GM12878 (cell line): ENCODE measurements around the gene UBE2I. TPM values are rescaled to one million over a fixed set of nuclear protein-coding genes. Genes with fewer than 3 reads are reported as not detected.

ENCODE experiments used
- ATAC-seq: fragments of 200-7000 bp; cut with Tn5 transposase; 3 replicates; pipeline ENCODE4 v1.9.1; 2020; ENCODE audit warnings: mild to moderate bottlenecking, moderate library complexity
- BruUV-seq: library from RNA; stranded (reverse); fragments of 400-500 nt; replicated peaks from 2 replicates; lab custom pipeline; 2021; lab: Mats Ljungman, UMichigan
- CTCF ChIA-PET: fragments of 300-600 bp; sonication (Branson Sonifier 250); formaldehyde crosslinking; extraction: SDS; loops from one replicate; lab custom pipeline; 2021; ENCODE audit warnings: inconsistent platforms; lab: Yijun Ruan, JAX
- POLR2A ChIA-PET: fragments of 350-600 bp; formaldehyde crosslinking; extraction: SDS; loops from one replicate; lab custom pipeline; 2021; ENCODE audit warnings: inconsistent platforms; lab: Charles Lee
- RAD21 ChIA-PET: fragments of 300-600 bp; sonication (Branson Sonifier 250); formaldehyde crosslinking; loops from one replicate; lab custom pipeline; 2023; ENCODE audit warnings: antibody characterized with exemption; ENCODE audit not compliant: unreplicated experiment; lab: Charles Lee
- SMC1A ChIA-PET: fragments of 300-600 bp; sonication (Branson Sonifier 250); formaldehyde crosslinking; loops from one replicate; lab custom pipeline; 2023; ENCODE audit not compliant: unreplicated experiment, uncharacterized antibody; lab: Charles Lee
- DNase-seq: peaks from one replicate; pipeline ENCODE4 v3.0.0-alpha.2; 2011; ENCODE audit warnings: low read depth, low spot score
- FAIRE-seq: peaks from 3 replicates; lab custom pipeline; 2011; peaks lifted over from hg19 to GRCh38; lab: Jason Lieb, UNC
- H2AFZ ChIP-seq: 2 replicates; pipeline ENCODE4 v1.6.0; 2011; ENCODE audit warnings: low read depth, low read length, control low read depth; ENCODE audit not compliant: control insufficient read depth
- H3K27ac ChIP-seq: 2 replicates; pipeline ENCODE4 v1.5.1; 2011; ENCODE audit warnings: control low read depth; ENCODE audit not compliant: control insufficient read depth, insufficient read depth
- H3K27me3 ChIP-seq, 2 experiments: replicated peaks in 1 of 2; 2 replicates each; pipeline versions ENCODE4 v1.6.0 to v1.6.1; 2011; ENCODE audit warnings: low read length in 1 of 2; ENCODE audit not compliant: control insufficient read depth in 2 of 2, insufficient read depth in 2 of 2
- H3K36me3 ChIP-seq, 2 experiments: 2 replicates each; pipeline ENCODE4 v1.5.1; 2011; ENCODE audit warnings: low read length in 1 of 2; ENCODE audit not compliant: control insufficient read depth in 2 of 2, insufficient read depth in 2 of 2
- H3K4me1 ChIP-seq: 2 replicates; pipeline ENCODE4 v1.6.1; 2011; ENCODE audit warnings: mild to moderate bottlenecking, low read length, moderate library complexity, mixed read lengths; ENCODE audit not compliant: control insufficient read depth, insufficient read depth
- H3K4me2 ChIP-seq: 2 replicates; pipeline ENCODE4 v1.6.0; 2011; ENCODE audit warnings: control low read depth; ENCODE audit not compliant: control insufficient read depth, insufficient read depth
- H3K4me3 ChIP-seq: fragments of 200-600 bp; sonication (generic); 2 replicates; pipeline ENCODE4 v1.5.1; 2016
- H3K79me2 ChIP-seq: 2 replicates; pipeline ENCODE4 v1.6.0; 2011; ENCODE audit warnings: low read length; ENCODE audit not compliant: control insufficient read depth, insufficient read depth
- H3K9ac ChIP-seq: 2 replicates; pipeline ENCODE4 v1.8.0; 2011; ENCODE audit warnings: low read length, control low read depth, mixed read lengths; ENCODE audit not compliant: control insufficient read depth, insufficient read depth
- H3K9me3 ChIP-seq: replicated peaks from 3 replicates; pipeline ENCODE4 v1.5.1; 2011; ENCODE audit warnings: mild to moderate bottlenecking, low read length; ENCODE audit not compliant: control insufficient read depth, insufficient read depth
- H4K20me1 ChIP-seq: 2 replicates; pipeline ENCODE4 v1.6.0; 2011; ENCODE audit not compliant: control insufficient read depth, insufficient read depth
- BCL3 ChIP-seq: IDR thresholded peaks from 2 replicates; pipeline ENCODE4 v1.6.1; 2011; ENCODE audit warnings: borderline replicate concordance, low read depth, mild to moderate bottlenecking, moderate library complexity, low read length; ENCODE audit not compliant: insufficient read depth, poor library complexity, severe bottlenecking
- EP300 ChIP-seq, 2 experiments: fragments of 150-350 bp in 1 of 2; IDR thresholded peaks; 2 replicates each; pipeline ENCODE4 v1.6.1; 2011 to 2012; ENCODE audit warnings: low read depth in 2 of 2, low read length in 2 of 2, borderline replicate concordance in 1 of 2, improper control_type of control experiment in 1 of 2, inconsistent platforms in 1 of 2; ENCODE audit not compliant: control insufficient read depth in 1 of 2
- EZH2 ChIP-seq: IDR thresholded peaks from 2 replicates; pipeline ENCODE4 v1.6.1; 2012; ENCODE audit warnings: low read depth, mild to moderate bottlenecking, control low read depth, inconsistent platforms, low read length, borderline replicate concordance; ENCODE audit not compliant: control insufficient read depth
- KAT2A ChIP-seq: conservative IDR thresholded peaks from 2 replicates; pipeline ENCODE4 v1.6.1; 2011; ENCODE audit warnings: low read depth, low read length; ENCODE audit not compliant: control insufficient read depth
- WGBS: methylation state at CpG from one replicate; pipeline ENCODE4 v1.1.6; 2016; ENCODE audit warnings: low lambda C conversion rate; ENCODE audit not compliant: insufficient replicate concordance, insufficient coverage; ENCODE audit errors: missing lambda C conversion rate; 5-methylcytosine and 5-hydroxymethylcytosine counted together
- in situ Hi-C: fragments of 300-500 bp; cut with MboI; formaldehyde crosslinking; loops from 9 replicates; pipeline ENCODE4 v1.14.3; 2018; ENCODE audit warnings: mixed read lengths
- intact Hi-C: fragments of 100-400 bp; cut with micrococcal nuclease; formaldehyde crosslinking; loops from one replicate; pipeline ENCODE4 v1.14.2; 2022; ENCODE audit not compliant: unreplicated experiment
- polyA plus RNA-seq, 11 experiments: library from polyadenylated mRNA; depleted of rRNA in 4 of 11; unstranded in 6 of 11; stranded (reverse) in 5 of 11; fragments of >200 nt; fragmentation: Nextera tagmentation in 4 of 11; fragmentation: Illumina TruSeq in 1 of 11; extraction: Ambion mirVana in 4 of 11; extraction: Trizol in 1 of 11; gene quantifications; 1 replicate in 1 of 11; 2 replicates in 10 of 11; pipeline versions ENCODE4 v1.2.1 to v1.2.3, GENCODE V29; 2011 to 2016; ENCODE audit warnings: inconsistent platforms in 2 of 11, missing spikeins in 2 of 11, low read depth in 1 of 11
- total RNA-seq, 4 experiments: library from RNA; depleted of rRNA in 3 of 4; stranded (reverse); fragments of >200 nt in 3 of 4; fragmentation: Illumina TruSeq in 1 of 4; extraction: Trizol in 1 of 4; gene quantifications; 2 replicates each; pipeline versions ENCODE4 v1.2.1 to v1.2.3, GENCODE V29; 2013 to 2021

UBE2I gene
- total and polyA plus RNA-seq, 10 of the 15 experiments (the other 5 are each of a cell fraction or from before 2014, with no cell fraction given): 47.5 to 243 (median 194) TPM

GRCh38 chr16:1322407-1322806, 13.0 kb downstream of the UBE2I start:
- H3K4me2 ChIP-seq: no peak overlapping the region
- H3K4me3 ChIP-seq: no peak overlapping the region
- ATAC-seq (no peak), FAIRE-seq (no peak), DNase-seq (no peak)
- RAD21 ChIA-PET: no interaction called here
- H3K27ac ChIP-seq: no peak overlapping the region
- 94% methylated on average over 8 of the region's 8 CpGs for WGBS
- CTCF ChIA-PET: no interaction called here
- H2AFZ ChIP-seq: no peak overlapping the region
- no peaks in the 10 kb centered on the region for H3K27me3 ChIP-seq
- SMC1A ChIA-PET: no interaction called here
- peaks cover 3% of the 10 kb centered on the region; the same call in 1 of the 2 replicates for H3K4me1 ChIP-seq
- in situ Hi-C loops: no loop called here
- intact Hi-C loops: no loop called here
- 0 out of 2 replicates have a peak, but pooled peaks cover 4% of the 10 kb centered on the region for H4K20me1 ChIP-seq
- BruUV-seq: no TSS peak
- TF ChIP-seq BCL3 (no peak), EP300 (IDR thresholded peaks at IDR 0.05; ENCODE audit: borderline replicate concordance in 1 of 2, control insufficient read depth in 1 of 2, low read depth in 2 of 2, low read length in 2 of 2) (no peak), EZH2 (no peak), KAT2A (no peak)
- H3K79me2 ChIP-seq: no peaks in the 10 kb centered on the region; the same call in none of the 2 replicates
- H3K9me3 ChIP-seq: no peaks in the 10 kb centered on the region
- POLR2A ChIA-PET: no interaction called here
- peaks cover 22 to 45% of the 10 kb centered on the region in 2 experiments for H3K36me3 ChIP-seq
- no peak overlapping the region for H3K9ac ChIP-seq
